Transverse colon (tissue), 4 donors: ENCODE results near the gene AP4E1.

ENCODE experiments used
- CTCF ChIP-seq, 5 experiments: fragments of 200-600 bp in 3 of 5; fragments of 450-650 bp in 2 of 5; sonication (generic) in 3 of 5; IDR thresholded peaks; 1 replicate in 2 of 5; 2 replicates in 3 of 5; pipeline ENCODE4 v1.5.1; 2016 to 2017; ENCODE audit warnings: antibody characterized with exemption in 5 of 5, inconsistent platforms in 3 of 5, mild to moderate bottlenecking in 2 of 5, moderate library complexity in 1 of 5
- EP300 ChIP-seq: sonication (generic); formaldehyde crosslinking; IDR thresholded peaks from one replicate; pipeline ENCODE4 v1.6.1; 2017; ENCODE audit warnings: antibody characterized with exemption, low read depth
- POLR2A ChIP-seq: fragments of 450-650 bp; IDR thresholded peaks from one replicate; pipeline ENCODE4 v1.6.1; 2016; ENCODE audit warnings: antibody characterized with exemption, mild to moderate bottlenecking, moderate library complexity
- POLR2AphosphoS5 ChIP-seq, 3 donors: sonication (generic); formaldehyde crosslinking; IDR thresholded peaks; one replicate each; pipeline ENCODE4 v1.6.1; 2016; ENCODE audit warnings: antibody characterized with exemption in 3 of 3

- TF ChIP-seq CTCF (IDR thresholded peaks at IDR 0.05) (no peak), POLR2AphosphoS5 (IDR thresholded peaks at IDR 0.05) (no peak), POLR2A (no peak), EP300 (no peak)
Observed at GRCh38 chr15:51038162-51038973, 129.9 kb downstream of the AP4E1 start.
